ENCODE data around the gene AKT1S1.

DNA sequence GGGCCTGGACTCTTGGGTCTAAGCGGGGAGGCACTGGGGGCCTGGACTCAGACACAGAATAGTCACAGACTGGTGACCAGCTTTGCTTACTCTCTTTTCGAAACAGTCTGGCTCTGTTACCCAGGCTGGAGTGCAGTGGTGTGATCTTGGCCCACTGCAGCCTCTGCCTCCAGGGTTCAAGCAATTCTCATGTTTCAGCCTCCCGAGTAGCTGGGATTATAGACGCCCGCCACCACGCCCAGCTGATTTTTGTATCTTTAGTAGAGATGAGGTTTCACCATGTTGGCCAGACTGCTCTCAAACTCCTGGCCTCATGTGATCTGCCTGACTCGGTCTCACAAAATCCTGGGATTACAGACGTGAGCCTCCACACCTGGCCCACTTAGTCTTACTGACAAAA lies 48.0 kb downstream of the AKT1S1 start:
- TF ChIP-seq, protein P1, sequence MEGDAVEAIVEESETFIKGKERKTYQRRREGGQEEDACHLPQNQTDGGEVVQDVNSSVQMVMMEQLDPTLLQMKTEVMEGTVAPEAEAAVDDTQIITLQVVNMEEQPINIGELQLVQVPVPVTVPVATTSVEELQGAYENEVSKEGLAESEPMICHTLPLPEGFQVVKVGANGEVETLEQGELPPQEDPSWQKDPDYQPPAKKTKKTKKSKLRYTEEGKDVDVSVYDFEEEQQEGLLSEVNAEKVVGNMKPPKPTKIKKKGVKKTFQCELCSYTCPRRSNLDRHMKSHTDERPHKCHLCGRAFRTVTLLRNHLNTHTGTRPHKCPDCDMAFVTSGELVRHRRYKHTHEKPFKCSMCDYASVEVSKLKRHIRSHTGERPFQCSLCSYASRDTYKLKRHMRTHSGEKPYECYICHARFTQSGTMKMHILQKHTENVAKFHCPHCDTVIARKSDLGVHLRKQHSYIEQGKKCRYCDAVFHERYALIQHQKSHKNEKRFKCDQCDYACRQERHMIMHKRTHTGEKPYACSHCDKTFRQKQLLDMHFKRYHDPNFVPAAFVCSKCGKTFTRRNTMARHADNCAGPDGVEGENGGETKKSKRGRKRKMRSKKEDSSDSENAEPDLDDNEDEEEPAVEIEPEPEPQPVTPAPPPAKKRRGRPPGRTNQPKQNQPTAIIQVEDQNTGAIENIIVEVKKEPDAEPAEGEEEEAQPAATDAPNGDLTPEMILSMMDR (tag by site-specific recombination; IDR thresholded peaks at IDR 0.05) = no peak
- TF ChIP-seq, protein P2, sequence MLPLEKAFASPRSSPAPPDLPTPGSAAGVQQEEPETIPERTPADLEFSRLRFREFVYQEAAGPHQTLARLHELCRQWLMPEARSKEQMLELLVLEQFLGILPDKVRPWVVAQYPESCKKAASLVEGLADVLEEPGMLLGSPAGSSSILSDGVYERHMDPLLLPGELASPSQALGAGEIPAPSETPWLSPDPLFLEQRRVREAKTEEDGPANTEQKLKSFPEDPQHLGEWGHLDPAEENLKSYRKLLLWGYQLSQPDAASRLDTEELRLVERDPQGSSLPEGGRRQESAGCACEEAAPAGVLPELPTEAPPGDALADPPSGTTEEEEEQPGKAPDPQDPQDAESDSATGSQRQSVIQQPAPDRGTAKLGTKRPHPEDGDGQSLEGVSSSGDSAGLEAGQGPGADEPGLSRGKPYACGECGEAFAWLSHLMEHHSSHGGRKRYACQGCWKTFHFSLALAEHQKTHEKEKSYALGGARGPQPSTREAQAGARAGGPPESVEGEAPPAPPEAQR (tag by site-specific recombination; IDR thresholded peaks at IDR 0.05) = no peak
- TF ChIP-seq, protein P3, sequence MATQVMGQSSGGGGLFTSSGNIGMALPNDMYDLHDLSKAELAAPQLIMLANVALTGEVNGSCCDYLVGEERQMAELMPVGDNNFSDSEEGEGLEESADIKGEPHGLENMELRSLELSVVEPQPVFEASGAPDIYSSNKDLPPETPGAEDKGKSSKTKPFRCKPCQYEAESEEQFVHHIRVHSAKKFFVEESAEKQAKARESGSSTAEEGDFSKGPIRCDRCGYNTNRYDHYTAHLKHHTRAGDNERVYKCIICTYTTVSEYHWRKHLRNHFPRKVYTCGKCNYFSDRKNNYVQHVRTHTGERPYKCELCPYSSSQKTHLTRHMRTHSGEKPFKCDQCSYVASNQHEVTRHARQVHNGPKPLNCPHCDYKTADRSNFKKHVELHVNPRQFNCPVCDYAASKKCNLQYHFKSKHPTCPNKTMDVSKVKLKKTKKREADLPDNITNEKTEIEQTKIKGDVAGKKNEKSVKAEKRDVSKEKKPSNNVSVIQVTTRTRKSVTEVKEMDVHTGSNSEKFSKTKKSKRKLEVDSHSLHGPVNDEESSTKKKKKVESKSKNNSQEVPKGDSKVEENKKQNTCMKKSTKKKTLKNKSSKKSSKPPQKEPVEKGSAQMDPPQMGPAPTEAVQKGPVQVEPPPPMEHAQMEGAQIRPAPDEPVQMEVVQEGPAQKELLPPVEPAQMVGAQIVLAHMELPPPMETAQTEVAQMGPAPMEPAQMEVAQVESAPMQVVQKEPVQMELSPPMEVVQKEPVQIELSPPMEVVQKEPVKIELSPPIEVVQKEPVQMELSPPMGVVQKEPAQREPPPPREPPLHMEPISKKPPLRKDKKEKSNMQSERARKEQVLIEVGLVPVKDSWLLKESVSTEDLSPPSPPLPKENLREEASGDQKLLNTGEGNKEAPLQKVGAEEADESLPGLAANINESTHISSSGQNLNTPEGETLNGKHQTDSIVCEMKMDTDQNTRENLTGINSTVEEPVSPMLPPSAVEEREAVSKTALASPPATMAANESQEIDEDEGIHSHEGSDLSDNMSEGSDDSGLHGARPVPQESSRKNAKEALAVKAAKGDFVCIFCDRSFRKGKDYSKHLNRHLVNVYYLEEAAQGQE (tag by site-specific recombination; IDR thresholded peaks at IDR 0.05) = no peak
- TF ChIP-seq, protein P4, sequence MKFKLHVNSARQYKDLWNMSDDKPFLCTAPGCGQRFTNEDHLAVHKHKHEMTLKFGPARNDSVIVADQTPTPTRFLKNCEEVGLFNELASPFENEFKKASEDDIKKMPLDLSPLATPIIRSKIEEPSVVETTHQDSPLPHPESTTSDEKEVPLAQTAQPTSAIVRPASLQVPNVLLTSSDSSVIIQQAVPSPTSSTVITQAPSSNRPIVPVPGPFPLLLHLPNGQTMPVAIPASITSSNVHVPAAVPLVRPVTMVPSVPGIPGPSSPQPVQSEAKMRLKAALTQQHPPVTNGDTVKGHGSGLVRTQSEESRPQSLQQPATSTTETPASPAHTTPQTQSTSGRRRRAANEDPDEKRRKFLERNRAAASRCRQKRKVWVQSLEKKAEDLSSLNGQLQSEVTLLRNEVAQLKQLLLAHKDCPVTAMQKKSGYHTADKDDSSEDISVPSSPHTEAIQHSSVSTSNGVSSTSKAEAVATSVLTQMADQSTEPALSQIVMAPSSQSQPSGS (tag by site-specific recombination; IDR thresholded peaks at IDR 0.05; ENCODE audit: low read depth) = no peak
- TF ChIP-seq ZNF23 (tag by site-specific recombination; IDR thresholded peaks at IDR 0.05; ENCODE audit: borderline replicate concordance) = no peak
- no peak for TF ChIP-seq GLIS1 (tag by site-specific recombination; IDR thresholded peaks at IDR 0.05)
- no peak for TF ChIP-seq ZNF416 (tag by site-specific recombination; IDR thresholded peaks at IDR 0.05)
- TF ChIP-seq, protein P5, sequence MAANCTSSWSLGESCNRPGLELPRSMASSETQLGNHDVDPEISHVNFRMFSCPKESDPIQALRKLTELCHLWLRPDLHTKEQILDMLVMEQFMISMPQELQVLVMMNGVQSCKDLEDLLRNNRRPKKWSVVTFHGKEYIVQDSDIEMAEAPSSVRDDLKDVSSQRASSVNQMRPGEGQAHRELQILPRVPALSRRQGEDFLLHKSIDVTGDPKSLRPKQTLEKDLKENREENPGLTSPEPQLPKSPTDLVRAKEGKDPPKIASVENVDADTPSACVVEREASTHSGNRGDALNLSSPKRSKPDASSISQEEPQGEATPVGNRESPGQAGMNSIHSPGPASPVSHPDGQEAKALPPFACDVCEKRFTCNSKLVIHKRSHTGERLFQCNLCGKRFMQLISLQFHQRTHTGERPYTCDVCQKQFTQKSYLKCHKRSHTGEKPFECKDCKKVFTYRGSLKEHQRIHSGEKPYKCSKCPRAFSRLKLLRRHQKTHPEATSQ (tag by site-specific recombination; IDR thresholded peaks at IDR 0.05) = no peak
